Adrenal gland (tissue), 12 donors: ENCODE results near the gene CCDC174. TPM values are rescaled to one million over a fixed set of nuclear protein-coding genes. Genes with fewer than 3 reads are reported as not detected.

Experiments
- DNase-seq, 7 donors: peaks; one replicate each; pipeline ENCODE4 v3.0.0-alpha.2; 2019 to 2020
- H3K27ac ChIP-seq, 5 donors: fragments of 200-600 bp; sonication (generic) in 4 of 5; 1 replicate in 3 of 5; 2 replicates in 2 of 5; pipeline versions ENCODE4 v1.5.1 to v1.8.0; 2016 to 2020; ENCODE audit warnings: mild to moderate bottlenecking in 1 of 5
- H3K27me3 ChIP-seq: fragments of 200-600 bp; 2 replicates; pipeline ENCODE4 v1.8.0; 2021
- H3K36me3 ChIP-seq, 2 donors: fragments of 200-600 bp; replicated peaks in 1 of 2; 1 replicate in 1 of 2; 2 replicates in 1 of 2; pipeline versions ENCODE4 v1.5.1 to v1.8.0; 2018 to 2022
- H3K4me1 ChIP-seq, 2 donors: fragments of 200-600 bp; replicated peaks in 1 of 2; 1 replicate in 1 of 2; 2 replicates in 1 of 2; pipeline versions ENCODE4 v1.5.1 to v1.8.0; 2018 to 2021
- H3K4me3 ChIP-seq, 4 donors: fragments of 200-600 bp; sonication (generic) in 3 of 4; one replicate each; pipeline ENCODE4 v1.5.1; 2016 to 2018
- H3K9me3 ChIP-seq, 3 donors: fragments of 200-600 bp; sonication (generic) in 1 of 3; replicated peaks in 1 of 3; 1 replicate in 2 of 3; 2 replicates in 1 of 3; pipeline versions ENCODE4 v1.5.1 to v1.8.0; 2016 to 2021
- CTCF ChIP-seq, 6 experiments: fragments of 450-650 bp in 4 of 6; fragments of 200-600 bp in 2 of 6; sonication (generic) in 1 of 6; IDR thresholded peaks; 1 replicate in 5 of 6; 2 replicates in 1 of 6; pipeline versions ENCODE4 v1.5.1 to v1.8.0; 2016 to 2021; ENCODE audit warnings: antibody characterized with exemption in 6 of 6, mild to moderate bottlenecking in 2 of 6, moderate library complexity in 1 of 6
- POLR2A ChIP-seq, 2 donors: fragments of 450-650 bp; IDR thresholded peaks; one replicate each; pipeline ENCODE4 v1.6.1; 2017; ENCODE audit warnings: antibody characterized with exemption in 2 of 2, mild to moderate bottlenecking in 2 of 2, moderate library complexity in 1 of 2
- WGBS, 4 donors: extraction: QIAGEN DNeasy Blood & Tissue Kit in 2 of 4; methylation state at CpG; one replicate each; pipeline versions ENCODE4 v1.1.5 to v1.1.7; 2013 to 2017; 5-methylcytosine and 5-hydroxymethylcytosine counted together
- intact Hi-C, 2 donors: fragments of 100-400 bp; cut with DNase I; formaldehyde crosslinking; loops; one replicate each; pipeline versions ENCODE4 v1.14.1 to v1.15.0; 2022 to 2023
- polyA plus RNA-seq, 3 donors: library from polyadenylated mRNA; stranded (reverse); fragments of 200-250 nt in 2 of 3; fragments of 350-450 nt in 1 of 3; fragmentation: Illumina TruSeq in 1 of 3; extraction: RNeasy Lipid Tissue Mini Kit (QIAGEN cat#74804) in 1 of 3; gene quantifications; one replicate each; pipeline ENCODE4 v1.2.3, GENCODE V29; 2013 to 2014
- total RNA-seq, 9 donors: library from RNA; depleted of rRNA in 4 of 9; stranded (reverse); fragments of >200 nt in 4 of 9; fragments of 120-200 nt in 1 of 9; fragmentation: NEBNext Ultra II Directional in 1 of 9; extraction: Animal tissue kit (Norgen Biotek cat#: 25700) in 1 of 9; gene quantifications; one replicate each; pipeline versions ENCODE4 v1.1.0 to v1.2.4, GENCODE V29; 2013 to 2023
- donor health status: healthy with polysubstance abuse.
- donor health status: Bipolar disorder and iron deficiency.
- donor health status: DM: yes; HTN: yes; CAD: no.
- donor health status: DM: no; HTN: no; CAD: no.
- donor health status: DM: no; HTN: no; CAD: no.
- donor health status: DM: yes; HTN: yes; CAD: no.

The CCDC174 gene
- total and polyA plus RNA-seq, 12 donors: 4.3 to 31.6 (median 20.1) TPM

DNA sequence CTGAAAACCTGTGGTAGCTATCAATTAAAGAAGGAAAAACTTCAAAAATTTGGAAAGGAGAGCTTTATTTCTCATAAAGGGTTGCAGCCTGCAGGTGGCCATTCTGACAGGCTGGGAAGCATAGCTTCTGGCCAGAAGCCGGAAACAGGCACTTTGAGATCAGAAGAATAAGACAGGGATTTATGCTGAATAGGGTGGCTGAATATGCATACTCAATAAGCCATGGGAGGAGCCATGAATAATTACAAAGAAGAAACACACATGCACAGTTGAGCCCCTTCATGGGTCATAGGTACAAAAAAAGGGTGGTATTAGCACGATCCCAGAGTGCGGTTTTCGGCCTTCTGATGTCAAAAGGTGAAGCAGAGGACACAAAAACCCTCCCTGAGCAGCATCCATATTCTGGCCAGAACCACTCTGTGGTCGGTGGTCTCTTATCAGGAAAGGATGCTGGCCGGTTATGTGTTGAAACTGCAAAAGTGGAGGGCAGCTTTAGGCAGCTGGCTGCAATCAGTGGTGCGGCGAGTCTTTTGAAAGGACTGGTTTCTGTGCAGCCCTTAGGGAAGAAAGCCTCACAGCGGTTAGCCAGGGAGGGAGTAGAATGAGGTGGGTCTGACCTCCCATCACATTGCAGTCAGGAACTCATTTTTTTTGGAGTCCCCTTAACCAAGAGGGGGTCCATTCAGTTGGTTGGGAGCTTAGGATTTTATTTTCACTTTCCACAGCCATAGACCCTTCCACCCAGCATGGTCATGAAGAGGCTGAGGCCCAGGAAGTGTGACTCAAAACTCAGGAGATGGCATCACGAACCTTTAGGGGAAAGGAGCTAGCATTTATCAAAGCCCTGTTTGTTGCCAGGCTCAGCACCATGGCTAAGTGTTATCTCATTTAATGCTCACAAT, 34.7 kb upstream of the CCDC174 start:
- H3K9me3 ChIP-seq: no peaks in the 10 kb centered on the region
- TF ChIP-seq POLR2A (IDR thresholded peaks at IDR 0.05): no peak
- TF ChIP-seq CTCF (IDR thresholded peaks at IDR 0.05): no peak
- no peaks in the 10 kb centered on the region for H3K4me1 ChIP-seq
- no peaks in the 10 kb centered on the region for H3K27me3 ChIP-seq
- H3K4me3 ChIP-seq: no peak overlapping the region
- intact Hi-C loops: no loop called here
- H3K36me3 ChIP-seq: no peaks in the 10 kb centered on the region
- WGBS, 4 donors: 71 to 82% (median 78%) methylated on average over 10 of the region's 10 CpGs
- DNase-seq: no peak
- no peak overlapping the region for H3K27ac ChIP-seq

DNA sequence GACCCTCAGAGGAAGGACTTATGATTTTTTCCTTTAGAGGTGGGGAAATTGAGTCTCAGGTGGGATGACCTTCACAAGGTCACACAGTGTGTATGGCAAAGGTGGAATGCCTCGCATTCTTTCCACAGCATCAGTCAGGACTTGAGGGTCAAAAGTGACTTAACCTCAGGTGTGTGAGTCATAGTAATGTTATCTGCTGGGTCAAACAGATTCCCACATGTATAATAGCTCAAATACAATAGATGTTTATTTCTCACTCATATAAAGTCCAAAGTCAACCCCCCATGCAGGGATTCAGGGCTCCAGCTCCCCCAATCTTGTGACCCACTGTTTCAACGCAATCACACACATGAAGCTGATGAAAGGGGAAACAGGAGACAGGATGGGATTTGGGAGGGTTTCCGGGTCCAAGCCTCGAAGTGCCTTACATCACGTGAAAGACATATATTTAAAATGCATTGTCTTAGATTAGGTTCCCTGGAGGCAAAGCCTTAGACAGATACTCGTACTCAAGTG, 34.0 kb upstream of the CCDC174 start:
- Histone ChIP-seq H3K4me3 (no peak overlapping the region), H3K27me3 (no peaks in the 10 kb centered on the region), H3K4me1 (no peaks in the 10 kb centered on the region), H3K36me3 (no peaks in the 10 kb centered on the region), H3K27ac (no peak overlapping the region), H3K9me3 (no peaks in the 10 kb centered on the region)
- TF ChIP-seq POLR2A (IDR thresholded peaks at IDR 0.05): no peak
- no peak for TF ChIP-seq CTCF (IDR thresholded peaks at IDR 0.05)
- DNase-seq: no peak
- intact Hi-C loops: no loop called here
- 75 to 87% (median 77%) methylated on average over 6 of the region's 6 CpGs for WGBS, 4 donors

DNA sequence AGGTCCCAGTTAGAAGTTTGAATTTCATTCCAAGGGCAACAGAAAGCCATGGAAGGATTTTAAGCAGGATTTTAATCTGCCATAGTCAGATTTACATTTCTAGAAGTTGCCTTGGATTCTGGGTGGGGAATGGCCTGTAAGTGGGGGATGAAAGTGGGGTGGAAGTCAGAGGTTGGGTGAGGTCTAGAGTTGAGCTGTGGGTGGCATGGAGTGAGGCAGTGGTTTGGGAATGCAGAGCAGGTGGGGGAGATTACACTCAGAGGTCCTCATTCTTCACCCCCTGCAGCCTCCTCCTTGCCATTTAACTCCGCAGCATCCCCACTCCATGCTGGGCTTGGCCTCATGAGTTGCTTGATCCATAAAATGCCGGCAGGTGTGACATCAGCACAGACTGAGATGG, 32.0 kb upstream of the CCDC174 start:
- intact Hi-C loops: no loop called here

More for the DNA sequence above, 32.0 kb upstream of the CCDC174 start:
- DNase-seq: no peak
- no peaks in the 10 kb centered on the region for H3K4me1 ChIP-seq
- WGBS, 4 donors: 0 to 67% (median 45%) methylated on average over 1 to 2 of the region's 2 CpGs
- H3K27ac ChIP-seq: no peak overlapping the region
- TF ChIP-seq POLR2A (IDR thresholded peaks at IDR 0.05) (no peak), CTCF (IDR thresholded peaks at IDR 0.05) (no peak)
- no peak overlapping the region for H3K4me3 ChIP-seq
- no peaks in the 10 kb centered on the region for H3K9me3 ChIP-seq
- H3K27me3 ChIP-seq: no peaks in the 10 kb centered on the region
- no peaks in the 10 kb centered on the region for H3K36me3 ChIP-seq
